ENCODE results near the gene IMMP1L.

DNA sequence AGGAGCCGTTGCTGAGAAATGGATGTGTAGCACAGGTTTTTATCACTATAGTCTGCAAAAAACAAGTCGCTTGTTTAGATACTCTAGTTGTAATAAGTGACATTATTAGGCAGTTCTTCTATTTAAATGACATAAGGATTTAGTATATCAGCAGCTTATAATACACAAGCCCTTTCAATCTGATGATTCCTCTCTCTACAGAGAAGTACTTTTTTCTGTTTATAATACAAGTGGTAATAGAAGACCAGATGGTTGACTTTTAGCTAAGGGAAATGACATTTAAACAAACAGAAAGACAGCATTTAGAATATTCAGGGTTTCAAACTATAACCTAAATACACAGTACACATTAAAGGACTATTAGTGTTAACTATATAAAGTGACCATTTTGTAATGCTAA, 60.4 kb downstream of the IMMP1L start:
- TF ChIP-seq, protein P1, sequence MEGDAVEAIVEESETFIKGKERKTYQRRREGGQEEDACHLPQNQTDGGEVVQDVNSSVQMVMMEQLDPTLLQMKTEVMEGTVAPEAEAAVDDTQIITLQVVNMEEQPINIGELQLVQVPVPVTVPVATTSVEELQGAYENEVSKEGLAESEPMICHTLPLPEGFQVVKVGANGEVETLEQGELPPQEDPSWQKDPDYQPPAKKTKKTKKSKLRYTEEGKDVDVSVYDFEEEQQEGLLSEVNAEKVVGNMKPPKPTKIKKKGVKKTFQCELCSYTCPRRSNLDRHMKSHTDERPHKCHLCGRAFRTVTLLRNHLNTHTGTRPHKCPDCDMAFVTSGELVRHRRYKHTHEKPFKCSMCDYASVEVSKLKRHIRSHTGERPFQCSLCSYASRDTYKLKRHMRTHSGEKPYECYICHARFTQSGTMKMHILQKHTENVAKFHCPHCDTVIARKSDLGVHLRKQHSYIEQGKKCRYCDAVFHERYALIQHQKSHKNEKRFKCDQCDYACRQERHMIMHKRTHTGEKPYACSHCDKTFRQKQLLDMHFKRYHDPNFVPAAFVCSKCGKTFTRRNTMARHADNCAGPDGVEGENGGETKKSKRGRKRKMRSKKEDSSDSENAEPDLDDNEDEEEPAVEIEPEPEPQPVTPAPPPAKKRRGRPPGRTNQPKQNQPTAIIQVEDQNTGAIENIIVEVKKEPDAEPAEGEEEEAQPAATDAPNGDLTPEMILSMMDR (IDR thresholded peaks at IDR 0.05), result no peak
- no peak for TF ChIP-seq POLR2A (IDR thresholded peaks at IDR 0.05)

Measured in heart left ventricle (tissue), 13 donors.